ENCODE measurements around the gene PHF20. TPM values are rescaled to one million over a fixed set of nuclear protein-coding genes. Genes with fewer than 3 reads are reported as not detected.

PHF20 gene
- total and polyA plus RNA-seq, 2 donors (not counting 3 experiments of a cell fraction or from before 2014, with no cell fraction given), result 25.0 to 45.8 TPM

- intact Hi-C loops (cut with micrococcal nuclease) (no loop called here), dilution Hi-C loops (cut with MboI; ENCODE audit: extremely low pct_ligation_motif_present, low sequenced_read_pairs) (no loop called here)
- Histone ChIP-seq H4K20me1 (replicated peaks; ENCODE audit: control insufficient read depth, extremely low read depth, insufficient read depth, low read length) (no peaks in the 10 kb centered on the region), H3K9ac (replicated peaks; ENCODE audit: extremely low read depth, insufficient read depth, low read length) (no peak overlapping the region), H3K36me3 (ENCODE audit: control insufficient read depth in 2 of 2, extremely low read depth in 1 of 2, insufficient read depth in 2 of 2, low read length in 2 of 2) (peaks cover 2 to 5% of the 10 kb centered on the region in 2 experiments), H2AFZ (ENCODE audit: low read depth, low read length) (no peak overlapping the region), H3K27ac (ENCODE audit: insufficient read depth, low read depth, low read length) (no peak overlapping the region), H3K9me3 (replicated peaks; ENCODE audit: control insufficient read depth, insufficient read depth, low read length) (no peaks in the 10 kb centered on the region), H3K9me1 (replicated peaks; ENCODE audit: control insufficient read depth, extremely low read depth, insufficient read depth, low read length) (no peaks in the 10 kb centered on the region), H3K27me3 (ENCODE audit: control insufficient read depth in 2 of 2, insufficient read depth in 2 of 2, low read length in 2 of 2) (no peaks in the 10 kb centered on the region), H3K4me3 (replicated peaks in 1 of 3; ENCODE audit: insufficient read depth in 1 of 3, low read depth in 1 of 3, low read length in 3 of 3) (no peak overlapping the region), H3K4me2 (ENCODE audit: insufficient read depth, low read length) (no peak overlapping the region), H3K4me1 (ENCODE audit: control insufficient read depth, extremely low read depth, insufficient read depth, low read length) (no peaks in the 10 kb centered on the region), H3K79me2 (ENCODE audit: control insufficient read depth, insufficient read depth, low read length) (no peaks in the 10 kb centered on the region)
- no TSS peak for BruUV-seq (replicated peaks)
- ChIA-PET CTCF (no interaction called here), POLR2A (no interaction called here)
- TF ChIP-seq GATA2 (IDR thresholded peaks at IDR 0.05; ENCODE audit: insufficient read depth, insufficient read length, low read depth, low read length) (no peak), FOS (IDR thresholded peaks at IDR 0.05; ENCODE audit: borderline replicate concordance, insufficient read depth, low read length) (no peak), CTCF (IDR thresholded peaks at IDR 0.05; ENCODE audit: extremely low read depth in 1 of 2, insufficient read depth in 1 of 2, low read depth in 1 of 2, low read length in 2 of 2) (no peak), EZH2 (IDR thresholded peaks at IDR 0.05; ENCODE audit: borderline replicate concordance, low read depth, low read length, severe bottlenecking) (no peak), POLR2A (IDR thresholded peaks at IDR 0.05; ENCODE audit: low read depth, low read length) (no peak), MAX (IDR thresholded peaks at IDR 0.05; ENCODE audit: insufficient read depth, insufficient read length) (no peak)
- no peak for DNase-seq (ENCODE audit: low read depth, low spot score)
- FAIRE-seq, result no peak
Measured at GRCh38 chr20:35845561-35845960, 73.7 kb downstream of the PHF20 start.
